ENCODE measurements around the gene TMEM204. TPM values are rescaled to one million over a fixed set of nuclear protein-coding genes. Genes with fewer than 3 reads are reported as not detected.

TMEM204 gene
- total RNA-seq, 3 donors from 2014 or later (not counting 1 experiment from before 2014, with no cell fraction given): 3.3 to 14.1 (median 7.8) TPM

Other genes starting within 250 kb of the TMEM204 start
- 100 to 1,000 TPM; 367 to 412 (median 383) TPM for gene UBE2I, start 224.0 kb upstream of the TMEM204 start, total RNA-seq
- 10 to 100 TPM; 17.7 to 21.7 (median 19.9) TPM for gene BAIAP3, start 200.0 kb upstream of the TMEM204 start, total RNA-seq
- gene TSR3, start 181.8 kb upstream of the TMEM204 start, total RNA-seq: 10 to 100 TPM; 29.4 to 34.7 (median 29.7) TPM
- gene GNPTG, start 181.7 kb upstream of the TMEM204 start, total RNA-seq: 10 to 100 TPM; 58.7 to 65.9 (median 62.0) TPM
- gene UNKL, start 119.0 kb upstream of the TMEM204 start, total RNA-seq: 100 to 1,000 TPM; 114 to 130 (median 127) TPM
- 10 to 100 TPM; 10.9 to 13.6 (median 11.5) TPM for gene UQCC4, start 112.9 kb upstream of the TMEM204 start, total RNA-seq
- under 1 TPM; 0.68 to 0.96 (median 0.83) TPM for gene PERCC1, start 102.6 kb upstream of the TMEM204 start, total RNA-seq
- gene CCDC154, start 89.1 kb upstream of the TMEM204 start, total RNA-seq: 1 to 10 TPM in 2 of 3 donors, under 1 TPM in 1; 0.88 to 1.8 (median 1.6) TPM
- 100 to 1,000 TPM; 117 to 125 (median 118) TPM for gene CLCN7, start 58.6 kb upstream of the TMEM204 start, total RNA-seq
- under 1 TPM in 1 of 3 donors, not detected in 2; 0.31 TPM for gene PTX4, start 44.7 kb upstream of the TMEM204 start, total RNA-seq
- 10 to 100 TPM; 45.5 to 50.0 (median 46.5) TPM for gene TELO2, start 40.3 kb upstream of the TMEM204 start, total RNA-seq
- gene IFT140, start 78.4 kb downstream of the TMEM204 start, total RNA-seq: 1 to 10 TPM; 6.5 to 8.9 (median 6.5) TPM
- gene CRAMP1, start 78.7 kb downstream of the TMEM204 start, total RNA-seq: 10 to 100 TPM; 47.8 to 49.8 (median 49.6) TPM
- gene JPT2, start 144.6 kb downstream of the TMEM204 start, total RNA-seq: 10 to 100 TPM; 12.2 to 28.4 (median 14.2) TPM
- 100 to 1,000 TPM; 272 to 291 (median 285) TPM for gene MAPK8IP3, start 172.5 kb downstream of the TMEM204 start, total RNA-seq
- gene NME3, start 237.9 kb downstream of the TMEM204 start, total RNA-seq: 10 to 100 TPM; 40.6 to 50.3 (median 46.2) TPM
- 10 to 100 TPM; 30.0 to 33.8 (median 30.1) TPM for gene EME2, start 239.1 kb downstream of the TMEM204 start, total RNA-seq
- 10 to 100 TPM; 26.5 to 42.0 (median 41.4) TPM for gene MRPS34, start 239.5 kb downstream of the TMEM204 start, total RNA-seq
- 100 to 1,000 TPM; 100 to 122 (median 110) TPM for gene SPSB3, start 248.9 kb downstream of the TMEM204 start, total RNA-seq
- 10 to 100 TPM; 39.5 to 51.9 (median 49.4) TPM for gene NUBP2, start 249.3 kb downstream of the TMEM204 start, total RNA-seq

Data from natural killer cell (primary cell).